HG03045 (cell line): Measurements from ENCODE around the gene DIS3L2.
"Not testable (repeated sequence)": the region's sequence is repeated elsewhere in the genome, so short reads cannot be mapped to it uniquely, and the experiment has no call there.

Experiments used
- ATAC-seq: cut with Tn5 transposase; IDR thresholded peaks from one replicate; pipeline ENCODE4 v1.9.1; 2021; ENCODE audit warnings: mild to moderate bottlenecking, moderate library complexity; ENCODE audit not compliant: unreplicated experiment

Gene DIS3L2

DNA sequence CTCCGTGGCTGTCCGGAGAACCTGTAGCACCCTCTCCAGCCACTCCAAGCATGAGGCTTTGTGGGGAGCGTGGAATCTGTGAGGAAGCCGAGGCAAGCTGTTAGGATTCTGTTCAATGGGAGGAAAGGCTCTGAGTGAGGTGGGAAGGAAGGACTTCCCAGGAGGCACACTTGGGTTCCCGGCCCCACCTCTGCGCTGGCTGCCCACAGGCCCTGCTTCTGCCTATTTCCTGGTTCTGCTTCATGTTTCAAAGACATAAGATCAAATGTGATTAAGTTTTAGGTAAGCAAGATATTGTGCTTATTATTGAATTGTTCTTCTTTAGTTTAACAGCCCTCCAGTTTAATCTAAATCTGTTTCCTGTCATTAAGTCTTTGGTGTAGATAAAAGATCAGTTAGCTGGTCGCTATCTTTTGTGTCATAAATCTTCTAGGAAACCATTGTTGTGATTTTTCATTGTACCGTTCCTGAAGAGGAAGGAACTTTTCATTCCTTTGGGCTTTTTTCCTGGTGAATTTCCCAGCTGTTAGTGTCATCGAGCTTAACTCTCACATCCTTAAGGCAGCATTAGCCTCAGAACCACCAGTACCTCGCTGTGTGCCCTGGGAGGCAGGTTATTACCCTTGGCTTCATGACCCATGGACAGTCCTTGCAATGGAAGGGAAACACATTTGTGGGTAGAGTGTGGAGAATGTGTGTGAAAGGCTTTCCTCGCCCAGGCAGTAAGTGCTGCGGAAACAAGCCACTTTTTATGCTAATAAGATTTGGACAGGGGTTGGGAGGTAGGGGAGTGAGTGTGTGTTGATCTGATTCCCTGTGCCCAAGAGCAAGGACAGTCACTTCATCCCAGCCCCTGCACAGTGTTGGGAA lies 355.2 kb downstream of the DIS3L2 start:
- ATAC-seq, result no peak

DNA sequence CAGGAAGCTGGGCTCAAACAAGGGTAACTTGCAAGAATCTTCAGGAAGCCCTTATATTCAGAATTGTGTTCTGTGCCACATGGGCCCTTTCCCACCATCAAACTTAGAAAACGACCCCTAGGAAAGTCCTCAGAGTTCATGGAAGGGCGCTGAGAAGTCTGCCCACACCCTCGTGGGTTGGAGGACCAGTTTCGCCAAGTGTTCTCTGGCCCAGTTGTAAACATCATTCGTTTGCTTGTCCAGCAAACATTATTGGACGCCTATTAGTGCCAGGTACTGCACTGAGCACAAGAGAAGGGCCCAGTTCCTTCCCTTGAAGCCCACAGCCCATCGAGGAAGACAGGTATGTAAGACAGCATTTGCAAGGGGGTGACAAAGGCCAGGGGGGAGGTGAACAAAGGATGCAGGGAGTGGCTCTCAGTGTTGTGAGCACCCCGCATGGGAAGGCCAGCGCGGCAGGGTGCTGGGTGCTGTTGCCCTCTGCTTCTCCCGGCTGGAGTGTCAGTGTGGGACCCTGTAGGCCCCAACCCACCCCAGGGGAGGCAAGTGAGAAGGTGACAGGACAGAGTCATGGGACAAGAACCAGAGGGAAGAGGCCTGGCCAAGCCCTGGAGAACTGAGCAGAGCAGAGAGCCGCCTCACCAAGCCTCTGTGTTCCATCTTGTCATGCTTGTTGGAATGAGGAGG lies 356.8 kb downstream of the DIS3L2 start:
- no peak for ATAC-seq

DNA sequence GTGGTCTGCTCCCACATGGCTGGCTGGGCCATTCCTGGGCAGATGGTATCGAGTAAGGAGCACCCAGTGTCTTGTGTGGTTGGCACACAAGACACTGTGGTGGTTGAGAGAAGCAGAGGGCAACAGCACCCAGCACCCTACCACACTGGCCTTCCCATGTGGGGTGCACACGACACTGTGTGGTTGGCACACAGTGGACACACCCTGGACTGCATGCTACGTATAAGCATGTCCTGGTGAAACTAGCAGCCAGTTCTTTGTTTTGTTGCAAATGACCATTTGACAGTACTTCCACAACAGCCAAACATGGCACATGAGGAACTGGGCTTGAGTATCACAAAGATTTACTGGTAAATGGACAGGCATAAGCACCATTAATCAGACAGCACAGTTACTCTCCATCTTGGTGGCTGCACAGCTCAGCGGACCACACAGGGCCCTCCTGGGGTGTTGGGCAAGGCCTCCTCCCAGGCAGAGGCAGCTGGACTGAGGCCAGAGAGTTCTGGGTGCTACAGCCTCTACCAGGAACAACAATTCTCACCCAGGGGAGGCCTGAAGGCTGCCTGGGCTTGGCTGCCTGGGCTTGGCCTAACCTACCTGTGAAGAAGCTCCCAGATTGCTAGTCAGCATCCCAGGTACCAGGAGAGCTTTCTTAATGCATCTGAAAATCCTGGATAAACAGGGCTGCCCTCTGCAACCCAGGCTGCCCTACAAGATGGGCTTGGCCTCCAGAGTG lies 357.7 kb downstream of the DIS3L2 start:
- no peak for ATAC-seq

DNA sequence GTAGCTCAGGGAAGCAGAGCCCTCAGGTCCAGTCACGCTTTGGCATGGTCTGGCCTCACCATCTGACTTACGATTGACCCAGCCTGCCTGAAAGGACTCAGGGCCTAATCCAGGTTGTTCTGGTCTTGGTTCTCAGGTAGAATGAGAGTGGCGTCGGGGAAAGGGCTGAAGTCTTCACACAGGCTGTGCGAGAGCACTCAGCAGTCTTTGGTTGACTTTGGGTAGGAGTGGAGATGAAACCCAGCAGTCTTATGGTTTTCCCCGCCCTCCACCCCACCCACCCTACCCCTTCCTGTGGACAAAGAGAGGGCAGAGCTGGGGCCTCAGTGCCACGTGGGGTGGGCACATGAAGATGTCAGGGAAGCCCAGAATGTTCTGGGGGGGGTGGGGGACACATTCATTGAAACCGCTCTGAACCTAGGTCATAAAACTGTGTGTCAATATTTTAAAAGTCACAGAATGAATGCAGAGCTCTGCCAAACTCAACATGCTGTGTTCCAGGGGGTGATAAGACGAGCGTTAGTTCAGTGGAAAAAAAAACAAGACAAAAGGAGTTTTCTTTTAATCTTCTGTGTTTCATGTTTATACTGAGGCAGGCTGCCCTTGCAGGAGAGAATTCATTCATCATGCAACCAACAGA lies 358.4 kb downstream of the DIS3L2 start:
- no peak for ATAC-seq

DNA sequence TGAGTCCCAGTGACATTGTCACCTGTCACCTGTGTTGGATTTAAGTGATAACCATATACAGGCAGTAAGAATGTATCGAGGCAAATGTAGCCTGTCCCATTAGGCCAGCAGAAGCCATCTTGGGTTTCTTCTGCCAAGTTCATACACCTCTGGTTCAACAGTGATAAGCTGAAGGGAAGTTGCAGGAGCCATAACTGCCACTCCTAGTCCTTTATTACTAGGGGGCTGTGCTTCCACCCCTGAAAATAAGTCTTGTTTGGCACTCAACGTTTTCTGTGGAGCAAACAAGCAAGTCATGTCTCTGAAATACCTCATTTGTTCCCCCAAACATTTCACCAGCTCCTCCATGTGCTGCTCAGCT lies 358.9 kb downstream of the DIS3L2 start:
- ATAC-seq, result no peak

DNA sequence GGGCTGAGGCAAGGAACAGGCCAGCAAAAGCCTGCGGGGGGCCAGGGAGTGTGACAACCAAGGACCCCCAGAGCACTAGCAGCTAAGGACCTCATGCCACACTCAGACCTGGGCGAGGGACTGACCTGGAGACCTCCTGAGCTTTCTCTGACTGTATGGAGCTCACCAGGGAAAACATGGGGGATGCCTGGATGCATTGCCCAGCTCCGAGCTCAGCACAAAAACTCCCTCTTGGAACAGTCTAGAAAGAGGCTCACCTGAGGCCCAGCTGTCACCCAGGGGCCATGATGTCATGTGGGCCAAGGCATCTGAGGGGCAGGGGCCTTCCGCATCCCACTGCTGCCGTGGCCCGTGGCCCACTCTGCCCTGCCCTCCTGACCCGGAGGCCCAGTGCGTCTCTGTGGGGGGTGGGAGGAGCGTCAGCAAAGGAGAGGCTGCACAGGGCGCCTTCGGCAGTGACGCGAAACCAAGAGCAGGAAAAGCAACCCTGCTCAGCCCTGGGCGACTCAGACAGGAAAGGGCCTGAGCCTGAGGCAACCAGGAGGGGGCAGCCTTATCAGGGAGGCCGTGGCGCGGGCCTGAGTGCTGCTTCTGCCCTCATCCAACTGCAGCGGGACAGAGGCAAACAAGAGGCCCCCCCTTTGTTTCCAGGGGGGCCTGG lies 359.8 kb downstream of the DIS3L2 start:
- no peak for ATAC-seq

DNA sequence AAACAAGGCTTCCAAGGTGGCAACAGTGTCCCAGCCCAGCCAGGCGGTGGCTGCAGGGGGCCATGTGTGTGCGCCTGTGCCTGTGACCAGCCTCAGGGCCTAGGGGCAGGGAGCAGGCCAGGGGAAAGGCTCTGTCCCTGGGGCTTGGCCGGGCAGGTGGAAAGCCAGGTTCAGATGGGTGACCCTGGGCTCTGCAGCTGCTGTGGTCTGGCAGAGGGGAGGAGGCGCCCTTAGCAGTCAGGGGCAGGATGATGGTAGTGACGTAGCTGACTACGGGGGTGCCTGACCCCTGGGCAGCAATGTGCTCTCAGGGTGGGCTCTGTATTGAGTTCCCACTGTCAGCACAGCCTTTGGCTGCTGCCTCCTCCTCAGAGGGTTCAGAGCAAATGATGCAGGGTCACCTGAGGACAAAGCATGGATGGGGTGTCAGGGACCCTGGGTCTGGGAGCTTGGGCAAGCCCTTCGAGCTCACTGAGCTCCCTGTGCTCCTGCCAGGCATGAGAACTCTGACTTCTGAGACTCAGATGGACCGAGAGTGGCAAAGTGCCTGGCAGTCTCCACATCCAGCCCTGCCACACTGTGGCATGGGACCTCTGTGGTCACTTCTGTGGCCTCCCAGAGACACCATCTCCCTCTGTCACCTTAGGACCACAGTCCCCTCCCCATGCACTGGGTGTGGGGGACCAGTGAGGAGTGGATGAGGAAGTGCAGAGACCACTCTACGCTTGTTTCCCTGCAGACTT lies 360.5 kb downstream of the DIS3L2 start:
- no peak for ATAC-seq

DNA sequence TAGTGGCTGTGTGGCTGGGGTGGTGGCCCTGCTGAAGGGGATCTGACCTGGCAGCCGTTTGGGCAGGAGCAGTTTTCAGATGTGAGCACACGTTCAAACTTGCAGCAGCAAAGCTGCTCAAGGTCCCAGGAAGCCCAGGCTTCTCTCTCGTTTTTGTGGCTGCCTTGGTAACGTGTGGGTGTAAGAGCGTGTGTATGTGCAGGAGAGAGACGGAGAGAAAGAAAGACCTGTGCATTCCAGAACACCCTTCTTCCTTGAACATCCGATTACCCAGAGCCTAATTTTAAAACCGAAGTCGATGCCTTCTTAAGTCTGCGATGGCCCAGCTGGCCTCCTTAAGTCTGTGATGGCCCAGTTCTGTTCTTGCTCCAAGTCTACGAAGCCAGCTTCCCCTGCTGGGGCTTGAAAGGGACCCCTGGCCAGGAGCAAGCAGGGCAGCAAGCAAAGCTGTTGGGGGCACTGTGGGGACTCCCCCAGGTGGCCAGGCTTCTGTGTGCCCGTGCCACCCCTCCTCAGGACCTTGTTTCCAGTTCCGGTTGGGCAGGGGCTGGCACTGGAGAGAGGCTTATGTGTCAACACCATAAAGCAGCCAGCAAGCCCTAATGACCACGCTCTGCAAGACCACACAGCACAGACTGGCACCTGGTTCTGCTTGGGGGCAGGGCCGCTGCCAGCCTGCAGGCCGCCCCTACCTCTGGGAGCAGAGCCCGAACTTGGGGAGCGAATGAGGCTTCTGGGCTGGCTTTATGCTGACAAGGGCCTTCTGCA lies 361.2 kb downstream of the DIS3L2 start:
- ATAC-seq, result no peak

DNA sequence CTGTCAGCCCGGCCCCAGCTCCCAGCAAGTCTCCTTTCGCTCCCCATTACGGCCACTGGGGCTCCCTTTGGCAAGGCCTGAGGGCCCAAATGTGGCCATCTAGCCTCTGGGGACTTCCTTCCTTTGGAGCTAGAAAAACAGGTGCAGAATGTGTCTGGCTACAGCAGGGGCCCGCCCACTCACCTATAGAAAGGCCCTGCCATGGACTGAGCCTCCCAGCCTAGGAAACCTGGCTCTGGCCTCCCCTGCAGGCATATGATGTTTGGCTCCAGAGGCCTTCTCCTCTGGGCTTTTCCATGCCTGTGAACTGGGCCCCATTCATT lies 361.8 kb downstream of the DIS3L2 start:
- ATAC-seq, result no peak

DNA sequence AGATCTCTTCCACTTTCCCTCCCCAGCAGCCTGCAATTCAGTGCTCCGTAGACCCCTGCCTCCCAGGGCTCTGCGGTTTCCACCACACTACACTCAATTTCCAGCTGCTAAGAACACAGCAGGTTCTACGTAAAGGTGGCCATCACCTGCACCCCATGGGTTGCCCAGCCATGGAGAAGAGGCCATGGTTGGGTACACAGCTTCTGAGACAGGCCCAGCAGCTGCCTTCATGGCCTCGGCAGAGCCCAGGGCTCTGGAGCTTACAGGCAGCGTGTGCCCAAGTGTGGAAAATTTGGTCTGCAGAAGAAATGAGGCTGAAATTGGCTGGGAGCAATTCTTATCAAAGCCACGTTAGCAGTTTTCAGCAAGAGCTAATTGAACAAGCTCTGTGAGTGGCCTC lies 362.5 kb downstream of the DIS3L2 start:
- ATAC-seq, result not testable (repeated sequence)

DNA sequence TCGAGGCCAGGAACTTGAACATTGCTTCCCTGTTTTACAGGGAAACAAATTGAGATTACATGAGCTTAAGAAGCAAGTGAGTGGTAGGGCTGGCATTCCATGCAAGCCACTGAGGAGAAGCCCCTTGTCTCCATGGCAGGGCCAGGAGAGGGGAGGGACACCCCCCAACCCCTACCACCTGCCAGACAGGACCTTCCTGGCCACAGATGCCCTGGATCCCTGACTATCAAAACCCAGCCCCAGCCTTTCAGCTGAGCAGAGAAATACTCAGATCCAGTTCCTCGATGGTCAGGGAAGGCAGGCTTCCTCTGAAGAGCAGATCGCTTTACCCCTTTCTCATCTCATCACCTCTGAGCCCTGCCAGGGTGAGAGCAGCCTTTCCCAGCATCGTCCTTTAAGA lies 363.3 kb downstream of the DIS3L2 start:
- no peak for ATAC-seq

DNA sequence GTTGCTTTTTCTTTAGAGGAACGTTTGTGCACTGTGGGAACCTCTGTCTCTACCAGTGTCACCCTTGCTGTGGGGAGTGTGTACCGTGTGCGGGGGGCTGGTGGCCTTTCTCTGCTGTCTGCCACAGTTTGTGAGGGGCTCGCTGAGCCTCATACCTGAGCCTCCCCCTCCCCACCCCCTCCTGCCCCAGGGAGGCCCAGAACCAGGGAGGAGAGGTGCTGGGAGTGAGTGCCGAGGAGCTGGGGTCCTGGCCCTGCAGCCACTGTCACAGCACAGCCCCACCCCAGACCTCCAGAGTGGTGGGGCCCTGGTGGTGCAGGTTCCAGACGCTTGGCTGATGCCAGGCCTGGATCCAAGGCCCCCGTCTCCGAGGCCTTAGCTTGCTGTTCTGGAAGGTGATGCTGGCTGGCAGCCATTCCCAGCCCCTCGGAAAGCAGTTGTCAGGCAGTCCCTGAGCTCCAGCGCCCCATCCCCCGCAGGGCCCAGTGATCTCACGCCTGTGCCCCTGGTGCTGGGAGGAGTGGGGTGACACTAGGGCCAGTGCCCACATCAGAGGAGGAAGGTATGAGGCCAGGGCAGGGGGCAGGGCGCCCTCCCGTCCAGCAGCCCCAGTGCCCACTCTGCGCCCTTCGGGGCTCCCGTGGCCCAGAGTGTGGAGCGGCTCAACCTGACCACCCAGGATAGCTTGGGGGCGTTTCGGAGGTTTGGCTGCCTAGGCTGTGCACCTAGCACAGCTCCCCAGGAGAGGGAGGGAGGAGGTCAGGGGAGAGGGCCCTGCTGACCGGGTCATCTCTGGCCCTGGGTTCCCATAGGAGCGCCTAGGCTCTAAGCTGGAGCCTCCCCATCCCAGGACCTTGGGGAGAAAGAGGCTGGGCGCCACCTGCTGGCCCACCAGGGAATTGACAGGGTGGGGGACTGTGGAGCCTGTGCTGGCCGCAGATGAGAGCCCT lies 364.1 kb downstream of the DIS3L2 start:
- ATAC-seq, result no peak

DNA sequence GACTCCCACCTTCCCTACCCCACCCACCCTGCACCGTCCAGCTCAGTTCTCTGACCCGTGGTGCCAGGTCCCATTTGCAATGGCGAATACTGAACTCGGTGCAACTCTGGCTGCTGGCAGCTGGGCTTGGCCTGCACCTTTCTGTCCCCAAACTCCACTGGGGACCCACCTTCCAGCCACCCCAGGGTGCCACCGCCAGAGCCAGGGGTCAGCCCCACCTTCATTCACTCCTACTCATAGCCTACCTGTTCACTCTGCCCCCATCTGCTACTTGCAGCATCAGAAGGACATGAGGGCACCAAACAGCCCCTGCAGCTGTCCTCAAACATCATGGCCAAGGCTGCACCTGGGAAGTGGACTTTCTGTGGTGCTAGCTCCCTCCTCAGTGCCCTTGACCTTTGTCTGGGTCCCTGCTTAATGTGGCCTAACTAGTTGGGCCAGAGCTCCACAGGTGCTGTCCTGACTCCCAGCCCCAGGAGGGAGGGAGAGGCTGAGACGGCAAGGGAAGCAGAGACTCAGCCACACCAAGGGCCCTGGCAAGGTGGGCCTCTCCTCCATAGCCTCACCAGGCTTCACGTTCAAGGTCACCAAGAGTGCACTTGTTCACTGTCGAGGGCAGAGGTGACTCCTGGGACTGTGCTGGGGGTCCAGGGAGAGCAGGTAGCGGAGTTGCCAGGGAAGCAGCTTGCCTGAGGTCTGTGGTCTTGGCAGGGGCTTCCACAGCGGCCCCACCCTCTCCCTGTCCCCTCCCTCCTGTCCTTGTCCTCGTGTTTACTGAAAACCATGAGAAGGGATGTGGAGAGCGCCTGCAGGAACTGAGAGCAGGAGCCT lies 365.0 kb downstream of the DIS3L2 start:
- not testable (repeated sequence) for ATAC-seq

DNA sequence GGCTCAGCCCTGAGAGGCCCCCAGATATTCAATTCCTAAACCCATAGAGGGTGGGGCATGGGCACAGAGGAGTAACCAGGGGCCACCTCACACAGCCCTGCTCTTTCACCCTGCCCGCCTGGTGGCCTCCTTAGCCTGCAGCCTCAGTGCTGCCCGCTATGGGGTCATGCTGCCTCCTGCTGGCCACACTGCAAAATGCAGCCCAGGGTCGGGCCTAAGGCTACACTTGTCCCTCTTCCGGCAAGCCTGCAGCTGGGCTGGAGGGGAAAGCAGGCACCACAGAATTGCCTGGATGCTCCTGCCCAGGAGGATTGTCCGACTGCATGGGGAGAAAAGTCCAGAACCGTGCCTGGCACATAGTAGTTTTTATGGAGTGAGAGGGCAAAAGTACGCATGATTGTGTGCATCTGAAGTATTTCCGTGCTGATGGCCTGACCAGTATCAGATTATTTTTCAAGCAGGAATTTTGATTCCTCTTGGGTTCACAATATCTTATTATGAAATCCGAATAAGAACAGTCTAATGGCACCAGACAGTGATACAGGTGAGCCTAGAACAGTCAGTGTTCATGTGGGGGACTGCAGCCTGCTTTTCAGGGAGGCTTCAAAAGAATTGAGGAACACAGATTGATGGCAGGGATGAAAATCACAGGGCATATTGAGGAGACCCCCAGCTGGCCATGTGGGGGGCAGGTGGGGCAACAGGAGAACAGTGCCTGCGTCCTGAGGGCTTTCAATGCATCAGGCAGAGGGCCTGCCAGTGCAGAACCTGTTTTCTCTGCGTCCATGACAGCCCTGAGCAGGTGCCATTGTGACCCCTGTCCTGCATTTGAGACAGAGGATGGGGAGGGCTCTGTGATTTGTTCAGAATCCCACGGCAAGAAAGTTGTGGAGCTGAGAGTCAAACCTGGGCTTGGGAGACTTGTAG lies 365.9 kb downstream of the DIS3L2 start:
- ATAC-seq, result no peak

DNA sequence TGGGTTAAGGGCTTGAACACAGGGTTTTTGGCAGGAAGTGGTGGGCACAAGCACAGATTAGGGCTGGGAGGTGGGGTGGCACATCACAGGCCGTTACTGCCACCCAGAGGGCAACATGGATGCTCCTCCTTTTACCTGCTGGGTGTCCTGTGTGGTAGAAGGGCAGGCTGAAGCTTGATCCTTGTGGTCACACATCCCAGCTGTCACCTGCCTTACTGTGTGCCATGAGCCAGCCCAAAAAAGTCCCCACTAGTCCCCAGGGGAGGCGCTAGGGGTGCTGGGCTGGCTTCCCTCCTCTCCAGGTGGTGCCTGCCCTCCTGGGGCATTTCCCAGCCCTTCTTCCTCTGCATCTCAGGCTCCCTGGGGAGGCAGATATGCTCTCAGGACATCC lies 366.5 kb downstream of the DIS3L2 start:
- no peak for ATAC-seq
